Measurements from ENCODE around the gene ZBTB20. TPM values are rescaled to one million over a fixed set of nuclear protein-coding genes. Genes with fewer than 3 reads are reported as not detected.

The ZBTB20 gene
- total RNA-seq, 6 experiments from 2014 or later = 8.0 to 14.1 (median 10.4) TPM

DNA sequence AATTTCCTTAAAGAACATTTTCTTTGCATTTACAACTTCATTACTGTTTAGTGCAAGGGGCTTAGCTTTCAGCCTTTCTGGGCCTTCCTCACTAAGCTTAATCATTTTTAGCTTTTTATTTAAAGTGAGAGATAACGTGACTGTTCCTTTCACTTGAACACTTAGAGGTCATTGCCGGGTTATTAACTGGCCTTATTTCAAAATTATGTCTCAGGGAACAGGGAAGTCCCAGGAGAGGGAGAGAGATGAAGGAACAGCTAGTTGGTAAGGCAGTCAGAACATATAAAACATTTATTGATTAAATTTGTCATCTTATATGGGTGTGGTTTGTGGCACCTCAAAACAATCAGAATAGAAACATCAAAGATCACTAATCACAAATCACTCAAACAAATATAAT is 584.5 kb downstream of the ZBTB20 start:
- H3K4me1 Mint-ChIP-seq (ENCODE audit: low read depth) = peaks cover 32% of the 10 kb centered on the region
- peaks cover 1% of the 10 kb centered on the region; the same call in 1 of the 2 replicates for H3K27me3 Mint-ChIP-seq (ENCODE audit: insufficient read depth)
- H3K36me3 Mint-ChIP-seq (ENCODE audit: low read depth) = peaks cover 24% of the 10 kb centered on the region
- H3K27ac Mint-ChIP-seq = no peak overlapping the region
- no peak for DNase-seq
- TF ChIP-seq, protein P1, sequence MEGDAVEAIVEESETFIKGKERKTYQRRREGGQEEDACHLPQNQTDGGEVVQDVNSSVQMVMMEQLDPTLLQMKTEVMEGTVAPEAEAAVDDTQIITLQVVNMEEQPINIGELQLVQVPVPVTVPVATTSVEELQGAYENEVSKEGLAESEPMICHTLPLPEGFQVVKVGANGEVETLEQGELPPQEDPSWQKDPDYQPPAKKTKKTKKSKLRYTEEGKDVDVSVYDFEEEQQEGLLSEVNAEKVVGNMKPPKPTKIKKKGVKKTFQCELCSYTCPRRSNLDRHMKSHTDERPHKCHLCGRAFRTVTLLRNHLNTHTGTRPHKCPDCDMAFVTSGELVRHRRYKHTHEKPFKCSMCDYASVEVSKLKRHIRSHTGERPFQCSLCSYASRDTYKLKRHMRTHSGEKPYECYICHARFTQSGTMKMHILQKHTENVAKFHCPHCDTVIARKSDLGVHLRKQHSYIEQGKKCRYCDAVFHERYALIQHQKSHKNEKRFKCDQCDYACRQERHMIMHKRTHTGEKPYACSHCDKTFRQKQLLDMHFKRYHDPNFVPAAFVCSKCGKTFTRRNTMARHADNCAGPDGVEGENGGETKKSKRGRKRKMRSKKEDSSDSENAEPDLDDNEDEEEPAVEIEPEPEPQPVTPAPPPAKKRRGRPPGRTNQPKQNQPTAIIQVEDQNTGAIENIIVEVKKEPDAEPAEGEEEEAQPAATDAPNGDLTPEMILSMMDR (IDR thresholded peaks at IDR 0.05) = no peak
- H3K4me3 Mint-ChIP-seq = no peak overlapping the region
- H3K9me3 Mint-ChIP-seq = no peaks in the 10 kb centered on the region

DNA sequence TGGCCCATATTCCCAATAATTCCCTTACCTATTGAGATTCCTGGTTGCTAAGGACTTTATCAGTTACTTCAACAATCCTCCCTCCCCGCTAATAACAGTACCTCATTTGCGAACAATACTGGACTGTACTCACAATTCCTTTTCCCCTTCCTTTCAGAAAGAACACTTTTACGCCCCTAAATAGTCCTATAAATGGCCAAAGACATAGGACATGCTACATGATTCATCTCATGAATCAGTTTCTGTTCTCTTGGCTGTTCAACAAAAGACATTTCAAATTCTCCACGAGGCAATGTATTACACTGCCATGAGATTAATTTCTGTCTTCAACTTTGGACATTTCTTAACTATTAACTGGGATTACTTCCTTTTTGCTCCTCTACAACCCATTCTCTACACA is 588.8 kb downstream of the ZBTB20 start:
- Mint-ChIP-seq H3K36me3 (ENCODE audit: low read depth) (peaks cover 21% of the 10 kb centered on the region), H3K4me1 (ENCODE audit: low read depth) (peaks cover 39% of the 10 kb centered on the region), H3K4me3 (0 out of 2 replicates have a peak overlapping the region, but pooled peaks have one; percentile 5), H3K27ac (peak overlapping the region; percentile 65), H3K9me3 (no peaks in the 10 kb centered on the region), H3K27me3 (ENCODE audit: insufficient read depth) (peaks cover 1% of the 10 kb centered on the region; the same call in 1 of the 2 replicates)
- peak; percentile 23 for DNase-seq
- TF ChIP-seq, protein P1 (IDR thresholded peaks at IDR 0.05) = no peak

DNA sequence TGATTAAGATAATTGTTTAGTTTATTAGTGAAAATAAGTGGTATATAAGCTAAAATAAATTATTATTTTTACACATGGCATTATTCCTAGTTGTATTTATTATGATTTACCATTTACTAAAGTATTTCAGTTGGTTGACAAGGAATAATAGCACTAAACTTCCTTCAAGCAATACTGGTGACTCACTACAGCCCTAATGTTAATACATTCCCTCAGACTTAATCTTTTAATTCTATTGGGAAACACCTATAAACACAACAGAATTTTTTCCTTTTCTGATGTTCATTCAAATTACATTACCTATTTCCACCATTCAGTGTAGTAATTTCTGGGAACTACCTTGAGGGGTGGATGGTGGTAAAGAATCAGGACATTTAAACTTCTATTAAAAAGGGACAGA is 589.3 kb downstream of the ZBTB20 start:
- no peak overlapping the region for H3K4me3 Mint-ChIP-seq
- H3K27me3 Mint-ChIP-seq (ENCODE audit: insufficient read depth) = peaks cover 1% of the 10 kb centered on the region; the same call in 1 of the 2 replicates
- peaks cover 21% of the 10 kb centered on the region for H3K36me3 Mint-ChIP-seq (ENCODE audit: low read depth)
- peaks cover 43% of the 10 kb centered on the region for H3K4me1 Mint-ChIP-seq (ENCODE audit: low read depth)
- TF ChIP-seq, protein P1 (IDR thresholded peaks at IDR 0.05) = no peak
- no peaks in the 10 kb centered on the region for H3K9me3 Mint-ChIP-seq
- H3K27ac Mint-ChIP-seq = peak overlapping the region; percentile 65
- no peak for DNase-seq

DNA sequence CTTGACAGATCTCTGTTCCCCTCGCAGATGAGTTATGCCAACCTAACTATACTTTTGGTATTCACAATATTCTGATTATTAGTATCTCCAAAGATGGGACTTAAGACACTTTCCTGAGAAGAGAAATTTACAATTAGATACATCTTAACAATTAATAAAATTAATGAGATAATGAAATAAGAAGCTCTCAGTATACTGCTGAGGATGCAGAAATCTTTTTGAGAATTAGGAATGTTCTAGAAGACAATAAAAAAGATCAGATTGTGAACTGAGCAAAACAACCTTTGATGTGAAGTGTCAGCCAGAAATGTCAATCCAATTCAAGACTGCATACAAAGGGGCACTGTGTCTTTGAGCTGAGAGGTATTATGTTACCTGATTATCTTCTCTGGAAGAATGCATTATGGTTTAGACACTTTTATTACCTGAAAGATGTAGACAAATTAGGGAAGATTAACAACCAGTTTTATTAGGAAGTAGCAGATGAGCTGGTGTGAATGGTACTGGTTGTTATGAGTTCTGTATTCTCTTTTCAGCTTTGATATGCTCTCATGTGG is 590.4 kb downstream of the ZBTB20 start:
- no peak for DNase-seq
- Mint-ChIP-seq H3K27ac (no peak overlapping the region), H3K36me3 (ENCODE audit: low read depth) (peaks cover 17% of the 10 kb centered on the region), H3K9me3 (no peaks in the 10 kb centered on the region), H3K4me1 (ENCODE audit: low read depth) (peaks cover 54% of the 10 kb centered on the region), H3K4me3 (no peak overlapping the region), H3K27me3 (ENCODE audit: insufficient read depth) (no peaks in the 10 kb centered on the region; the same call in 1 of the 2 replicates)
- TF ChIP-seq, protein P1 (IDR thresholded peaks at IDR 0.05) = no peak

DNA sequence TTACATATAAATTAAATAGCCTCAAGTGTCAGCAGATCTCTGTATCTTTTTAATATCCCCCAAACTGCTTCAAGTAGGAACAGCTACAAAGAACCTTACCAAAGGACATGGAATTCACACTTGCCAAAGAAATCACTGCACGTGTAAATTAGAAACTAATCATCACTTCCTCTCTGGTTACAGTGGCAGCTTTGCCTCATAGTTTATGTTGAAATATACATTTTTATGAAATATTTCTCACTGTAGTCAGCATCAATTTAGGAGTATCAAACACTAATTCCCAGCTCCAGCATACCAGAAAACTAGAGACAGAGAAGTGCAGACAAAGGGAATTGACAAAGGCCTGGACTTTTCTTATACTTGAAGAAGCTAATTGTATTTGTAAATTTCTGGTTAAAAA is 592.4 kb downstream of the ZBTB20 start:
- no peak for DNase-seq

More for the DNA sequence above, 592.4 kb downstream of the ZBTB20 start:
- H3K4me1 Mint-ChIP-seq (ENCODE audit: low read depth) = peaks cover 72% of the 10 kb centered on the region
- H3K27me3 Mint-ChIP-seq (ENCODE audit: insufficient read depth) = no peaks in the 10 kb centered on the region; the same call in 1 of the 2 replicates
- no peak overlapping the region for H3K4me3 Mint-ChIP-seq
- TF ChIP-seq, protein P1 (IDR thresholded peaks at IDR 0.05) = no peak
- no peaks in the 10 kb centered on the region for H3K9me3 Mint-ChIP-seq
- H3K36me3 Mint-ChIP-seq (ENCODE audit: low read depth) = peaks cover 12% of the 10 kb centered on the region; the same call in 1 of the 2 replicates
- no peak overlapping the region for H3K27ac Mint-ChIP-seq

Data from HFFc6 (cell line).